ENCODE measurements around the gene ANKRD26. TPM values are rescaled to one million over a fixed set of nuclear protein-coding genes. Genes with fewer than 3 reads are reported as not detected.

The ANKRD26 gene
- total RNA-seq: 1 to 10 TPM; 7.0 to 9.8 (median 8.7) TPM
- polyA plus RNA-seq: 10 to 100 TPM in 1 of 3 donors, 1 to 10 TPM in 2; 4.0 to 12.7 (median 4.4) TPM
- long read RNA-seq, donor 1, partial matches to known transcripts: 4 of 6 reads
- long read RNA-seq, donor 1, other reads (novel, unspliced or antisense): 2 of 6 reads
- long read RNA-seq, donor 2, partial matches to known transcripts: 12 of 20 reads
- long read RNA-seq, donor 2, other reads (novel, unspliced or antisense): 8 of 20 reads

- Histone ChIP-seq H3K27ac (peak within 1 kb of the TSS; percentile 94), H3K36me3 (ENCODE audit: insufficient read depth in 1 of 2, low read depth in 1 of 2) (peaks cover 0 to 18% of the 10 kb centered on the region in 2 donors), H3K9me3 (no peaks in the 10 kb centered on the region), H3K27me3 (ENCODE audit: insufficient read depth in 3 of 3, low read length in 2 of 3) (no peaks in the 10 kb centered on the region), H3K4me3 (peak within 1 kb of the TSS; percentile 99), H3K4me1 (peaks cover 8% of the 10 kb centered on the region)
- ATAC-seq (peak; percentile 94 to 97 (median 95)), DNase-seq (peak; percentile 98 to 99)
- WGBS, 3 donors: 0 to 1% (median 0%) methylated on average over 65 of the region's 65 CpGs
- intact Hi-C loops (cut with DNase I): loop anchor here in 1 of 2 donors (5.0 kb wide), 1 partner anchor 47 kb away; no protein-coding TSS in a partner anchor
- TF ChIP-seq, protein P1, sequence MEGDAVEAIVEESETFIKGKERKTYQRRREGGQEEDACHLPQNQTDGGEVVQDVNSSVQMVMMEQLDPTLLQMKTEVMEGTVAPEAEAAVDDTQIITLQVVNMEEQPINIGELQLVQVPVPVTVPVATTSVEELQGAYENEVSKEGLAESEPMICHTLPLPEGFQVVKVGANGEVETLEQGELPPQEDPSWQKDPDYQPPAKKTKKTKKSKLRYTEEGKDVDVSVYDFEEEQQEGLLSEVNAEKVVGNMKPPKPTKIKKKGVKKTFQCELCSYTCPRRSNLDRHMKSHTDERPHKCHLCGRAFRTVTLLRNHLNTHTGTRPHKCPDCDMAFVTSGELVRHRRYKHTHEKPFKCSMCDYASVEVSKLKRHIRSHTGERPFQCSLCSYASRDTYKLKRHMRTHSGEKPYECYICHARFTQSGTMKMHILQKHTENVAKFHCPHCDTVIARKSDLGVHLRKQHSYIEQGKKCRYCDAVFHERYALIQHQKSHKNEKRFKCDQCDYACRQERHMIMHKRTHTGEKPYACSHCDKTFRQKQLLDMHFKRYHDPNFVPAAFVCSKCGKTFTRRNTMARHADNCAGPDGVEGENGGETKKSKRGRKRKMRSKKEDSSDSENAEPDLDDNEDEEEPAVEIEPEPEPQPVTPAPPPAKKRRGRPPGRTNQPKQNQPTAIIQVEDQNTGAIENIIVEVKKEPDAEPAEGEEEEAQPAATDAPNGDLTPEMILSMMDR (IDR thresholded peaks at IDR 0.05): no peak
Observed at GRCh38 chr10:27099916-27100812, at the start of gene ANKRD26. TSS of gene ANKRD26 (minus strand) at chr10:27100494. CDS start at chr10:27100326, 168 bp downstream.

DNA sequence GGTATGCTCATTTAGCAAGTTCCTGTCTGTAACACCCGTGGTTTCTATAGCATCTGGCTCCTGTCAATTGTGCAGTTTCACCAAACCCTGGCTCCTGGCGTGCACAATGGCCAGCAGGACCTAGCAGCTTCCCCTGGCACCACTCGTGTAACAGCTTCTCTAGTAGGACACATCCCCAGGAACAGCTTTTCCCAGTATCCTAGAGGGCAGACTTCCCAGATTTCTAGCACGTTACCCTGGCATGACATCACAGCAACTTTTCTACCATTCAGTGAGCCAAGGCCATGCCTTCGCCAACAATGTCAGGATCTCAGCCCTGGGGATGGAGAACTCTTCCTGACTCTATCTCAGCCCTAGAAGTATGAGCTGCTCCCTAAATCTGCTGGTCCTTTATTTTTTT is 47.4 kb upstream of the ANKRD26 start:
- Histone ChIP-seq H3K9me3 (no peaks in the 10 kb centered on the region), H3K27me3 (ENCODE audit: insufficient read depth in 3 of 3, low read length in 2 of 3) (no peaks in the 10 kb centered on the region), H3K4me3 (no peak overlapping the region), H3K27ac (no peak overlapping the region), H3K36me3 (ENCODE audit: insufficient read depth in 1 of 2, low read depth in 1 of 2) (peaks cover 6 to 61% of the 10 kb centered on the region in 2 donors), H3K4me1 (peaks cover 9% of the 10 kb centered on the region)
- TF ChIP-seq, protein P1 (IDR thresholded peaks at IDR 0.05): no peak
- DNase-seq (no peak), ATAC-seq (peak in 3 of 4 donors; percentile 50 to 62 (median 57))
- intact Hi-C loops (cut with DNase I): loop anchor here in 1 of 2 donors (5.0 kb wide), 1 partner anchor 45 kb away; the partner anchor contains the start of gene ANKRD26
- WGBS, 3 donors: 45 to 53% (median 47%) methylated on average over 5 of the region's 5 CpGs

GRCh38 chr10:27145937-27146336 is 45.6 kb upstream of the ANKRD26 start:
- Histone ChIP-seq H3K4me1 (no peaks in the 10 kb centered on the region), H3K27me3 (ENCODE audit: insufficient read depth in 3 of 3, low read length in 2 of 3) (no peaks in the 10 kb centered on the region), H3K36me3 (ENCODE audit: insufficient read depth in 1 of 2, low read depth in 1 of 2) (peaks cover 6 to 79% of the 10 kb centered on the region in 2 donors), H3K9me3 (no peaks in the 10 kb centered on the region), H3K27ac (no peak overlapping the region), H3K4me3 (no peak overlapping the region)
- no peak for ATAC-seq
- intact Hi-C loops (cut with DNase I): loop anchor here in 1 of 2 donors (5.0 kb wide), 1 partner anchor 44 kb away; the partner anchor contains the start of gene ANKRD26
- TF ChIP-seq, protein P1 (IDR thresholded peaks at IDR 0.05): no peak
- DNase-seq: no peak

DNA sequence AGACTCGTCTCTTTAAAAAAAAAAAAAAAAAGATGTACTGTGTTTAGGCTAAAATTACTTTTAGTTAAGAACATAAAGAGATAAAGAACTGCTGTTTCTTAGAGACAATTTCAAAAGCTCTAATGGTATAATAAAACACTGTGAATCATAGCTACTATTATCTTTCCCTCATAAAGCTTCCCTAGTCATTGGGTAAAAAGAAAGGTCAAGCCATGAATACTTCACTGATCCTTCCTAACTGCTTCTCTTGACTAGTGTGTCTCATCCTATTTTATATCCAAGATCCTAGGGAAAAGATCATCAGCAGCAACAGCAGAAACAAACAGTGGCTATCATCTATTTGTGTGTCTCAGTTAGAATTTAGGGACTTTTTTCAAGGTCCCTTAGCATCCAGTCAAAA is 43.4 kb upstream of the ANKRD26 start:
- WGBS, 3 donors: 86 to 100% (median 97%) methylated on average over 1 of the region's 1 CpG
- ATAC-seq: no peak
- no peak for DNase-seq
- Histone ChIP-seq H3K27me3 (ENCODE audit: insufficient read depth in 3 of 3, low read length in 2 of 3) (no peaks in the 10 kb centered on the region), H3K4me1 (no peaks in the 10 kb centered on the region), H3K9me3 (no peaks in the 10 kb centered on the region), H3K36me3 (ENCODE audit: insufficient read depth in 1 of 2, low read depth in 1 of 2) (peaks cover 6 to 95% of the 10 kb centered on the region in 2 donors), H3K27ac (no peak overlapping the region), H3K4me3 (no peak overlapping the region)
- intact Hi-C loops (cut with DNase I): no loop called here
- TF ChIP-seq, protein P1 (IDR thresholded peaks at IDR 0.05): no peak

Data from psoas muscle (tissue), 8 donors.